ENCODE measurements around the gene ACO2.

ACO2 gene

GRCh38 chr22:41578114-41578513 lies 109.2 kb downstream of the ACO2 start:
- no peak for TF ChIP-seq CTCF (IDR thresholded peaks at IDR 0.05; ENCODE audit: low read depth, low read length)
- DNase-seq, result no peak
- H3K4me3 ChIP-seq (ENCODE audit: low read depth, low read length), result no peak overlapping the region
- H3K27me3 ChIP-seq, result no peaks in the 10 kb centered on the region
- H3K36me3 ChIP-seq, result 0 out of 2 replicates have a peak, but pooled peaks cover 3% of the 10 kb centered on the region
- H3K9me3 ChIP-seq, result no peaks in the 10 kb centered on the region
- H3K4me1 ChIP-seq, result no peaks in the 10 kb centered on the region; the same call in none of the 2 replicates

Data from BE2C (cell line).